Ishikawa (cell line): Measurements from ENCODE around the gene RALGAPA2.

Source experiments
- CEBPB ChIP-seq: IDR thresholded peaks from 2 replicates; pipeline ENCODE4 v1.6.1; 2012
- CREB1 ChIP-seq: IDR thresholded peaks from 2 replicates; pipeline ENCODE4 v1.6.1; 2012; ENCODE audit warnings: low read depth
- EGR1 ChIP-seq: IDR thresholded peaks from 2 replicates; pipeline ENCODE4 v1.6.1; 2012
- EP300 ChIP-seq: IDR thresholded peaks from 2 replicates; pipeline ENCODE4 v1.6.1; 2012; ENCODE audit warnings: borderline replicate concordance
- FOXM1 ChIP-seq: IDR thresholded peaks from 2 replicates; pipeline ENCODE4 v1.6.1; 2012; ENCODE audit warnings: low read depth, borderline replicate concordance
- MAX ChIP-seq: IDR thresholded peaks from 2 replicates; pipeline ENCODE4 v1.6.1; 2012
- NFIC ChIP-seq: IDR thresholded peaks from 2 replicates; pipeline ENCODE4 v1.6.1; 2012
- RAD21 ChIP-seq: IDR thresholded peaks from 2 replicates; pipeline ENCODE4 v1.6.1; 2012; ENCODE audit warnings: low read depth
- TAF1 ChIP-seq: IDR thresholded peaks from 2 replicates; pipeline ENCODE4 v1.6.1; 2012; ENCODE audit warnings: low read depth, mild to moderate bottlenecking
- TCF12 ChIP-seq: IDR thresholded peaks from 2 replicates; pipeline ENCODE4 v1.6.1; 2012; ENCODE audit warnings: low read depth
- TEAD4 ChIP-seq: IDR thresholded peaks from 2 replicates; pipeline ENCODE4 v1.6.1; 2012
- USF1 ChIP-seq: IDR thresholded peaks from 2 replicates; pipeline ENCODE4 v1.6.1; 2012
- YY1 ChIP-seq: IDR thresholded peaks from 2 replicates; pipeline ENCODE4 v1.6.1; 2012; ENCODE audit warnings: low read depth
- ZBTB7A ChIP-seq: IDR thresholded peaks from 2 replicates; pipeline ENCODE4 v1.6.1; 2012; ENCODE audit warnings: low read depth
- TF ChIP-seq, protein P1 (sequence below): IDR thresholded peaks from 2 replicates; pipeline ENCODE4 v1.6.1; 2012; ENCODE audit warnings: low read depth, mild to moderate bottlenecking

The RALGAPA2 gene

GRCh38 chr20:20466341-20466879 lies 246.0 kb downstream of the RALGAPA2 start:
- TF ChIP-seq, protein P1, sequence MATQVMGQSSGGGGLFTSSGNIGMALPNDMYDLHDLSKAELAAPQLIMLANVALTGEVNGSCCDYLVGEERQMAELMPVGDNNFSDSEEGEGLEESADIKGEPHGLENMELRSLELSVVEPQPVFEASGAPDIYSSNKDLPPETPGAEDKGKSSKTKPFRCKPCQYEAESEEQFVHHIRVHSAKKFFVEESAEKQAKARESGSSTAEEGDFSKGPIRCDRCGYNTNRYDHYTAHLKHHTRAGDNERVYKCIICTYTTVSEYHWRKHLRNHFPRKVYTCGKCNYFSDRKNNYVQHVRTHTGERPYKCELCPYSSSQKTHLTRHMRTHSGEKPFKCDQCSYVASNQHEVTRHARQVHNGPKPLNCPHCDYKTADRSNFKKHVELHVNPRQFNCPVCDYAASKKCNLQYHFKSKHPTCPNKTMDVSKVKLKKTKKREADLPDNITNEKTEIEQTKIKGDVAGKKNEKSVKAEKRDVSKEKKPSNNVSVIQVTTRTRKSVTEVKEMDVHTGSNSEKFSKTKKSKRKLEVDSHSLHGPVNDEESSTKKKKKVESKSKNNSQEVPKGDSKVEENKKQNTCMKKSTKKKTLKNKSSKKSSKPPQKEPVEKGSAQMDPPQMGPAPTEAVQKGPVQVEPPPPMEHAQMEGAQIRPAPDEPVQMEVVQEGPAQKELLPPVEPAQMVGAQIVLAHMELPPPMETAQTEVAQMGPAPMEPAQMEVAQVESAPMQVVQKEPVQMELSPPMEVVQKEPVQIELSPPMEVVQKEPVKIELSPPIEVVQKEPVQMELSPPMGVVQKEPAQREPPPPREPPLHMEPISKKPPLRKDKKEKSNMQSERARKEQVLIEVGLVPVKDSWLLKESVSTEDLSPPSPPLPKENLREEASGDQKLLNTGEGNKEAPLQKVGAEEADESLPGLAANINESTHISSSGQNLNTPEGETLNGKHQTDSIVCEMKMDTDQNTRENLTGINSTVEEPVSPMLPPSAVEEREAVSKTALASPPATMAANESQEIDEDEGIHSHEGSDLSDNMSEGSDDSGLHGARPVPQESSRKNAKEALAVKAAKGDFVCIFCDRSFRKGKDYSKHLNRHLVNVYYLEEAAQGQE = no peak
- no peak for TF ChIP-seq EGR1
- TF ChIP-seq MAX = no peak
- no peak for TF ChIP-seq CEBPB
- TF ChIP-seq TAF1 = no peak
- no peak for TF ChIP-seq NFIC
- no peak for TF ChIP-seq EP300
- no peak for TF ChIP-seq RAD21
- no peak for TF ChIP-seq TEAD4
- TF ChIP-seq TCF12 = no peak
- no peak for TF ChIP-seq FOXM1
- no peak for TF ChIP-seq USF1
- TF ChIP-seq YY1 = no peak
- TF ChIP-seq CREB1 = no peak
- no peak for TF ChIP-seq ZBTB7A

- TF ChIP-seq CEBPB = no peak
- no peak for TF ChIP-seq RAD21
- no peak for TF ChIP-seq TCF12
- TF ChIP-seq MAX = no peak
- TF ChIP-seq EP300 = no peak
- no peak for TF ChIP-seq EGR1
- TF ChIP-seq NFIC = no peak
- TF ChIP-seq, protein P1 = no peak
- no peak for TF ChIP-seq TAF1
- no peak for TF ChIP-seq FOXM1
- no peak for TF ChIP-seq YY1
- TF ChIP-seq TEAD4 = no peak
- no peak for TF ChIP-seq USF1
- TF ChIP-seq CREB1 = no peak
- no peak for TF ChIP-seq ZBTB7A
Measured at GRCh38 chr20:20465252-20465651, 247.2 kb downstream of the RALGAPA2 start.

- no peak for TF ChIP-seq CEBPB
- no peak for TF ChIP-seq TEAD4
- no peak for TF ChIP-seq ZBTB7A
- TF ChIP-seq NFIC = no peak
- TF ChIP-seq EP300 = no peak
- no peak for TF ChIP-seq USF1
- TF ChIP-seq MAX = no peak
- no peak for TF ChIP-seq FOXM1
- no peak for TF ChIP-seq TCF12
Measured at GRCh38 chr20:20463933-20464374, 248.5 kb downstream of the RALGAPA2 start.

- TF ChIP-seq NFIC (no peak), CEBPB (no peak), MAX (no peak), RAD21 (no peak), TCF12 (no peak), EGR1 (no peak), FOXM1 (no peak), ZBTB7A (no peak), EP300 (no peak)
- TF ChIP-seq, protein P1 = no peak
Measured at GRCh38 chr20:20462185-20462584, 250.3 kb downstream of the RALGAPA2 start.
